ENCODE results near the gene TMEM42.
"Not testable (repeated sequence)": the region's sequence is repeated elsewhere in the genome, so short reads cannot be mapped to it uniquely, and the experiment has no call there.

DNA sequence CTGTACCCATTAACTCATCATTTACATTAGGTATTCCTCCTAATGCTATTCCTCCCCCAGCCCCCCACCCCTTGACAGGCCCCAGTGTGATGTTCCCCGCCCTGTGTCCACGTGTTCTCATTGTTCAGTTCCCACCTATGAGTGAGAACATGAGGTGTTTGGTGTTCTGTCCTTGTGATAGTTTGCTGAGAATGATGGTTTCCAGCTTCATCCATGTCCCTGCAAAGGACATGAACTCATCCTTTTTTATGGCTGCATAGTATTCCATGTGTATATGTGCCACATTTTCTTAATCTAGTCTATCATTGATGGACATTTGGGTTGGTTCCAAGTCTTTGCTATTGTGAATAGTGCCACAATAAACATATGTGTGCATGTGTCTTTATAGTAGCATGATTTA, 45.4 kb upstream of the TMEM42 start:
- TF ChIP-seq, protein P1, sequence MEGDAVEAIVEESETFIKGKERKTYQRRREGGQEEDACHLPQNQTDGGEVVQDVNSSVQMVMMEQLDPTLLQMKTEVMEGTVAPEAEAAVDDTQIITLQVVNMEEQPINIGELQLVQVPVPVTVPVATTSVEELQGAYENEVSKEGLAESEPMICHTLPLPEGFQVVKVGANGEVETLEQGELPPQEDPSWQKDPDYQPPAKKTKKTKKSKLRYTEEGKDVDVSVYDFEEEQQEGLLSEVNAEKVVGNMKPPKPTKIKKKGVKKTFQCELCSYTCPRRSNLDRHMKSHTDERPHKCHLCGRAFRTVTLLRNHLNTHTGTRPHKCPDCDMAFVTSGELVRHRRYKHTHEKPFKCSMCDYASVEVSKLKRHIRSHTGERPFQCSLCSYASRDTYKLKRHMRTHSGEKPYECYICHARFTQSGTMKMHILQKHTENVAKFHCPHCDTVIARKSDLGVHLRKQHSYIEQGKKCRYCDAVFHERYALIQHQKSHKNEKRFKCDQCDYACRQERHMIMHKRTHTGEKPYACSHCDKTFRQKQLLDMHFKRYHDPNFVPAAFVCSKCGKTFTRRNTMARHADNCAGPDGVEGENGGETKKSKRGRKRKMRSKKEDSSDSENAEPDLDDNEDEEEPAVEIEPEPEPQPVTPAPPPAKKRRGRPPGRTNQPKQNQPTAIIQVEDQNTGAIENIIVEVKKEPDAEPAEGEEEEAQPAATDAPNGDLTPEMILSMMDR (IDR thresholded peaks at IDR 0.05), result not testable (repeated sequence)
- TF ChIP-seq POLR2A, EP300 (IDR thresholded peaks at IDR 0.05): not testable (repeated sequence)

Data from ovary (tissue), 3 donors.